PFSK-1 (cell line): Measurements from ENCODE around the gene LITAF.

Experiments used
- FOXP2 ChIP-seq: optimal IDR thresholded peaks from 2 replicates; pipeline ENCODE3; 2011; ENCODE audit warnings: borderline replicate concordance, control low read depth, inconsistent platforms; ENCODE audit not compliant: insufficient read depth; ENCODE audit errors: extremely low read length, extremely low read depth
- POLR2AphosphoS5 ChIP-seq: IDR thresholded peaks from 2 replicates; pipeline ENCODE4 v1.6.1; 2012; ENCODE audit warnings: low read depth, mild to moderate bottlenecking, control low read depth, low read length, moderate library complexity
- SIN3A ChIP-seq: IDR thresholded peaks from 2 replicates; pipeline ENCODE4 v1.6.1; 2012; ENCODE audit warnings: mild to moderate bottlenecking, low read length, moderate library complexity, borderline replicate concordance; ENCODE audit not compliant: insufficient read depth
- TAF1 ChIP-seq: IDR thresholded peaks from 2 replicates; pipeline ENCODE4 v1.6.1; 2012; ENCODE audit warnings: low read length, control low read depth, borderline replicate concordance; ENCODE audit not compliant: insufficient read depth
- TF ChIP-seq, protein P1 (sequence below), 2 experiments: IDR thresholded peaks; 2 replicates each; pipeline versions ENCODE4 v1.6.1 to v1.8.0; 2011 to 2012; ENCODE audit warnings: low read depth in 2 of 2, low read length in 2 of 2, control low read depth in 1 of 2, inconsistent platforms in 1 of 2, mild to moderate bottlenecking in 1 of 2, moderate library complexity in 1 of 2; ENCODE audit not compliant: insufficient read depth in 1 of 2

DNA sequence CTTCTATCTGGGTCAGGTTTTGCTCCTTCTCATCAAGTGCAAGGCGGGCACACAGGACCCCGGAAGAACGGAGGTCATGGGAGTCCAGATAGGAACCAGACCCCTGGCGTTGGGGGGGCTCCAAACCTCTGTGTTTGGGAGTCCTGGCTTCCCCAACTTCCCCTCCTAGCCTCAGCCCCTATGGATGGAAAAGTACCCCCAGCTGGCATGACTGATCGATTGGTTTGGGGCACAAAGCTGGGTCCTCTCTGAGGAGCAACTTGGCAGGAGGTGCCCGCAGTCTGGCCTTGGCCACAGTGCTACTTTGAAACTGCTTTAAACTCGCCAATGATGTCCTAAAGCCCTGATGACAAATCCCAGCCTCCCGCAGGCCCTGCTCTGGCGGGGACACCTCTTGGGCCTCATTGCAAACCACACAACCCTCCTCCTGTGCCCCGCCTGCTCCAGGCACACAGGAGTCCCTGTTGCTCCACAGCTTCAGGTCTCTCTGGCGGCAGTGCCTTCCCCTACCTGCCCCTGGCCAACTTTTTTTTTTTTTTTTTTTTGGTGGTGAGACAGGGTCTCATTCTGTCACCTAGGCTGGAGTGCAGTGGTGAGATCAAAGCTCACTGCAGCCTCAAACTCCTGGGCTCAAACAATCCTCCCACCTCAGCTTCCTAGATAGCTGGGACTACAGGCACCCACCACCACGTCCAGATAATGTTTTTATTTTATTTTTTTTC lies 43.5 kb upstream of the LITAF start:
- TF ChIP-seq POLR2AphosphoS5 (no peak), TAF1 (no peak), SIN3A (no peak), FOXP2 (no peak)
- TF ChIP-seq, protein P1, sequence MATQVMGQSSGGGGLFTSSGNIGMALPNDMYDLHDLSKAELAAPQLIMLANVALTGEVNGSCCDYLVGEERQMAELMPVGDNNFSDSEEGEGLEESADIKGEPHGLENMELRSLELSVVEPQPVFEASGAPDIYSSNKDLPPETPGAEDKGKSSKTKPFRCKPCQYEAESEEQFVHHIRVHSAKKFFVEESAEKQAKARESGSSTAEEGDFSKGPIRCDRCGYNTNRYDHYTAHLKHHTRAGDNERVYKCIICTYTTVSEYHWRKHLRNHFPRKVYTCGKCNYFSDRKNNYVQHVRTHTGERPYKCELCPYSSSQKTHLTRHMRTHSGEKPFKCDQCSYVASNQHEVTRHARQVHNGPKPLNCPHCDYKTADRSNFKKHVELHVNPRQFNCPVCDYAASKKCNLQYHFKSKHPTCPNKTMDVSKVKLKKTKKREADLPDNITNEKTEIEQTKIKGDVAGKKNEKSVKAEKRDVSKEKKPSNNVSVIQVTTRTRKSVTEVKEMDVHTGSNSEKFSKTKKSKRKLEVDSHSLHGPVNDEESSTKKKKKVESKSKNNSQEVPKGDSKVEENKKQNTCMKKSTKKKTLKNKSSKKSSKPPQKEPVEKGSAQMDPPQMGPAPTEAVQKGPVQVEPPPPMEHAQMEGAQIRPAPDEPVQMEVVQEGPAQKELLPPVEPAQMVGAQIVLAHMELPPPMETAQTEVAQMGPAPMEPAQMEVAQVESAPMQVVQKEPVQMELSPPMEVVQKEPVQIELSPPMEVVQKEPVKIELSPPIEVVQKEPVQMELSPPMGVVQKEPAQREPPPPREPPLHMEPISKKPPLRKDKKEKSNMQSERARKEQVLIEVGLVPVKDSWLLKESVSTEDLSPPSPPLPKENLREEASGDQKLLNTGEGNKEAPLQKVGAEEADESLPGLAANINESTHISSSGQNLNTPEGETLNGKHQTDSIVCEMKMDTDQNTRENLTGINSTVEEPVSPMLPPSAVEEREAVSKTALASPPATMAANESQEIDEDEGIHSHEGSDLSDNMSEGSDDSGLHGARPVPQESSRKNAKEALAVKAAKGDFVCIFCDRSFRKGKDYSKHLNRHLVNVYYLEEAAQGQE (IDR thresholded peaks at IDR 0.05; ENCODE audit: insufficient read depth in 1 of 2, low read depth in 2 of 2, low read length in 2 of 2), result no peak
